ENCODE data around the gene SCN3B.

- TF ChIP-seq CTCF (IDR thresholded peaks at IDR 0.05) (peak in 2 of 3 experiments; percentile 41 to 73), POLR2A (IDR thresholded peaks at IDR 0.05) (no peak)
Measured at GRCh38 chr11:123640677-123641494, 13.5 kb downstream of the SCN3B start.

Measured in testis (tissue), 2 donors.